LNCaP clone FGC (cell line): Measurements from ENCODE around the gene ADIG.

Experiments used
- DNase-seq: peaks from one replicate; pipeline ENCODE4 v3.0.0-alpha.2; 2011; ENCODE audit warnings: low read depth
- H3K4me3 ChIP-seq: 2 replicates; pipeline ENCODE4 v1.5.1; 2011; ENCODE audit warnings: mild to moderate bottlenecking, low read depth, low read length, control low read depth
- CTCF ChIP-seq: IDR thresholded peaks from 2 replicates; pipeline ENCODE4 v1.5.1; 2012; ENCODE audit warnings: mild to moderate bottlenecking; ENCODE audit not compliant: control insufficient read depth, insufficient read depth; ENCODE audit errors: extremely low read depth

Gene ADIG

GRCh38 chr20:38623061-38623460 is 42.1 kb downstream of the ADIG start:
- DNase-seq = no peak
- H3K4me3 ChIP-seq = no peak overlapping the region
- TF ChIP-seq CTCF = no peak

- no peak for TF ChIP-seq CTCF
- no peak for DNase-seq
- H3K4me3 ChIP-seq = no peak overlapping the region
Measured at GRCh38 chr20:38624084-38624483, 43.1 kb downstream of the ADIG start.

- TF ChIP-seq CTCF = no peak
- no peak overlapping the region for H3K4me3 ChIP-seq
- no peak for DNase-seq
Measured at GRCh38 chr20:38625896-38626295, 44.9 kb downstream of the ADIG start.

GRCh38 chr20:38626921-38627659 is 46.1 kb downstream of the ADIG start:
- TF ChIP-seq CTCF = no peak
- no peak for DNase-seq
- no peak overlapping the region for H3K4me3 ChIP-seq

GRCh38 chr20:38628580-38629470 is 47.8 kb downstream of the ADIG start:
- no peak for TF ChIP-seq CTCF
- no peak for DNase-seq
- no peak overlapping the region for H3K4me3 ChIP-seq

- no peak overlapping the region for H3K4me3 ChIP-seq
- no peak for DNase-seq
- TF ChIP-seq CTCF = no peak
Measured at GRCh38 chr20:38629979-38630378, 49.0 kb downstream of the ADIG start.
